GM18909 (cell line): ENCODE measurements around the gene MECP2.

Source experiments
- ATAC-seq: cut with Tn5 transposase; IDR thresholded peaks from one replicate; pipeline ENCODE4 v1.9.1; 2021; ENCODE audit warnings: mild to moderate bottlenecking; ENCODE audit not compliant: unreplicated experiment, poor library complexity

MECP2 gene

DNA sequence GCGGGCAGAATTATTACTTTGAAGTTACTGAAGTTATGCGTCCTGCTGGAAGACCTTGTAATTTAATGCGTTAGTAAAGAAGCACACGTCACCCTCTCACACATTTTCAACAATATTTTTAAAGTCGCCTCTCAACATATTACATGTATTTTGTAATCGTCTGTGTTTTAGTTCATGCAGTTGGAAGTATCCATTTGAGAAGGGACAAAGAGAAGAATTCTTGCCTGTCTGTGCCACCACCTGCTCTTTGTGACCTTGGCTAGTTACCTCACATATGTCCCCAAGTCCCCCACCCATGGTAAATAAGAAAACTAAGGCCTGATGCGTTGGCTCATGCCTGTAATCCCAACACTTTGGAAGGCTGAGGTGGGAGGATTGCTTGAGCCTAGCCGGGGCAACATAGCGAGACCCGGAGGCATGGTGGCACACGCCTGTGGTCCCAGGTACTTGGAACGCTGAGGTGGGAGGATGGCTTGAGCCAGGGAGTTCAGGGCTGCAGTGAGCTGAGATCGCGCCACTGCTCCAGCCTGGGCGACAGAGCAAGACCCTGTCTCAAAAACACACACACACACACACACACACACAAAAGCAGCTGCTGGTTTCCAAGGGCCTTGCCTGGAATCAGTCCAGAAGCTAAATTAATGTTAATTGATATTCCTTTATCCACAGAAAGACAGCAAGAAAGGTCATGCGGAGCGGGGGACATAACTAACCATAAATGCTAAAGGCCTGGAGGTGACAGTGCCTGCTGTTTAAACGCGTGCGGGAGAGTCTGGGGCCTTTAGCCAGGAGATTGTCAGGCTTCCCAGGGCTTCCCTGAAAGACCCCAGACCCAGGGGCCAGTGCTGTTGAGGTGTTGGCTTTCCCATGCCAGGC, 124.2 kb downstream of the MECP2 start:
- no peak for ATAC-seq

DNA sequence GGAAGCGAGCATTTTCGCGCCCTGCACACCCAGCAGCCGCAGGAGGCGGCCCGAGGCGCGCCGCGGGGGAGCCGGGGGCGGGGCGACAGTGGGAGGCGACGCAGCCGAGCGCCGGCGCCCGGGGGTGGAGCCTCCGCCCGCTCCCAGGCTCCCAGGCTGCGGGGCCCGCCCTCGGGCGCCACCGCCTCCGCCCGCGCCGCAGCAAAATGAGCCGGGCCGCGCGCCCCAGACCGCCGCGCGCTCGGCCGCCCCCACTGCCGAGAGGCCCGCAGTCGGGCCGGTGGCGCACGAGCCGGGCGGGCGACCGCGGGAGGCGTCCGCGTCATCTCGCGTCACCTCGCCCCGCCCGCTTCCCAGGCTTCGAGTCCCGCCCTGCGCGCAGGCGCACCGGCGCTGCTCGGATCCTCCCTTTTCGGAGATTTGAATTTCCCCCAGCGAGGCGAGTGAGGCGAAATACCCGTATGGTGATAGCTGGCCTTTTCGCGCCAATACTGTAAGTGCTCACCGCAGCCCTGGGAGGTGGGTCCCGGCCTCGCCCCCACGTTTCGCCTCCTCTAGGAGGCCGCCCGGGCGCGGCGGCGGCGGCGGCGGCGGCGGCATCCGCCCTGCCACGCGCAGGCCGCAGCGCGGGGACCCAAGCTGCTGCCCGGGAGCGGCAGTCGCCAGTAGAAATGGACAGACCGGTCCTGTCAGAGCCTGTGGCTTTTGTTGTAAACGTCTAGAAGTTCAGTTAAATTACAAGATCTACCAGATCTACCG, 125.0 kb downstream of the MECP2 start, which contains the start of gene TMEM187:
Gene TMEM187, plus strand, starts transcription at position 387 of the 759 bp plus-strand sequence. CDS start 9,309 bp downstream, outside the sequence.
- ATAC-seq: peak; percentile 63
